Stimulated activated naive CD8-positive, alpha-beta T cell treated with anti-CD3 and anti-CD28 coated beads, Interleukin-15, Interleukin-2, amounts not matched to agents 100 U/mL and 50 U/mL, for 24 hours (primary cell): Measurements from ENCODE around the gene ELOVL2.
"Not testable (repeated sequence)": the region's sequence is repeated elsewhere in the genome, so short reads cannot be mapped to it uniquely, and the experiment has no call there.

Experiments
- ATAC-seq: fragments of 150-1000 bp; cut with Tn5 transposase; one replicate; pipeline ENCODE4 v1.10.0; 2021
- DNase-seq: peaks from one replicate; pipeline ENCODE4 v3.0.0; 2021

Gene ELOVL2

DNA sequence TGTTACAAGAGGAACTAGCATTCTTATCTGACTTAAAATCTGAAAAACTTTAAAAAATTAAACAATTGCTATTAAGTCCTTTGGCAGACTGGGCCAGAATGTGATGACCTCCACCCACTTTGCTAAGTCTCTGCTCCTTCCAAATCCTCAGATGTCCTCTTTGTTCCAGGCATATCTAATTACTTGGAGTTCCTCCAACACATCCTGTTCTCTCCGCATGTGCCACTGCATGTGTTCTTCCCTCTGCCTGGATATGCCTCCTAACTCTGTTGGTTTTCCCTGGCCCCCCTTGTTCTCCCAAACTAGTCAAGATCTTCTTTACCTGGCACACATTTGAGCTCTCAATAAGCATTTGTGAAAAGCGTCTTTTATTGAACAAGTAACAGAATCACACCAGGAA lies 23.1 kb downstream of the ELOVL2 start:
- DNase-seq (no peak), ATAC-seq (no peak)

DNA sequence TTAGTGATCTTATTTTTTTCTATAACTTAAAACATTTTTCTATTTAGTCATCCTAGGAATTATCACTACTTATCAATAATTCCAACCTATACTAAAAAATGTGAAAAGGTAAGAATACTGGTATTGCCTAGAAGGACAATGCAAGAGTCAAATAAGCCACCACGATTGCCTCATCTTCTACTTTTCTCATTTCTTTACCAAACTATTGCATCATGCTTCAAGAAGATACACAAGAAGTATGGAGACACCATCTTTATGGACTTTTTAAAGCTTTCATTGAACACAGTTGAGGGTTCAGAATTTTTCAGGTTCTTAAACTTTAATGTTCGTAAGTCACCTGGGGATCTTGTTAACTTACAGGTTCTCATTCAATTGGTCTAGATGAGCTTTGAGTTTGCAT lies 25.9 kb downstream of the ELOVL2 start:
- ATAC-seq: no peak
- no peak for DNase-seq

DNA sequence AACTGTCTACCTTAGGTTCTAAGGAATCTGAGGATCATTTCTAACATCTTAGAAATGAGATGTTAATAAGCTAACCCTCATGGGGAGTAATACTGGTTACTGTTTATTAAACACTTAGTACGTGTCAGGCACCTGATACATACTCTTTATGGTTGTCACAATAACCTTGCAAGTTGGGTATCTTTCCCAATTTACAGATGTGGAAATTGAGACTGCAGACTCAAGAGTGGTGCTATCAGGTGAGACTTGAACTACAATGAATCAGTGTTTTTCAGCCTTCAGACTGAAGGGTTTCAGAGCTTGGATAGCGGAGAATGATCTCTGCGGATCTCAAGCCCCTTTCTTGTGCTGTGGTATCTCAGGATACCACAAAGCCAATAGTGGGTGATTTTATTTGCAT lies 27.0 kb downstream of the ELOVL2 start:
- DNase-seq (no peak), ATAC-seq (no peak)

DNA sequence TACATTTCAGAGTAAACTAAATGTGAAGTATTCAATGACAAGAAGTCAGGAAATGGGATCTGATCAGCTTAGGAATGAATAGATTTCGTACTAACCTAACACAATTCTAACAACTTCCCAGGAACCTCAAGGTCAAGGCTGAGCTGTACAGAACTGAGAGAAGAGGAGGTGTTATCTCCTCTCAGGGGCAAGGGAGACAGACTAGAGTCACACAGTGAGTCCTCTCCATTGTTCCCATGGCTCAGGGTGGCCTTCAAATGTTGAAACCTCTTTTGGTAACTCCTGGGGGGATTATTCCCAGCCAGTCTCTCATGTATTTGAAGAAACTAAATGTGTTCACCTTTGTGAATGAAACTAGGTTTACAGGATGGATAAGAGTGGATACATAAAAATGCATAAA lies 27.7 kb downstream of the ELOVL2 start:
- ATAC-seq (no peak), DNase-seq (no peak)

DNA sequence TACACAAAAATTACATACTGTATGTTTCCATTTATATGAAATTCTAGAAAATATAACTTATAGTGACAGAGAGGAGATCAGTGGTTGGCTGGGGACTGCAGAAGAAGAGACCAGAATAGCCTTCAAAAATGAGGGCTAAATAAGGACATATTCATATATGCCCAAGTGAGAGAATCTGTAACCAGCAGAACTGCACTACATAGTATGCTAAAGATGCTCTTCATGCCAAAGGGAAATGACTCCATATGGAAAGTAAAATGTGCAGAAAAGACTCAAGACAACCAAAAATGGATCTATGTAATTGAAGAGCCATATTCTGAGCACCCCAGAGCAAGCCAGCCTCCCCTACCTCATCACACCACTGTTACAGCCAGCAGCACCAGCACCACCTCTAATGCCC lies 29.0 kb downstream of the ELOVL2 start:
- ATAC-seq: no peak
- DNase-seq: no peak

DNA sequence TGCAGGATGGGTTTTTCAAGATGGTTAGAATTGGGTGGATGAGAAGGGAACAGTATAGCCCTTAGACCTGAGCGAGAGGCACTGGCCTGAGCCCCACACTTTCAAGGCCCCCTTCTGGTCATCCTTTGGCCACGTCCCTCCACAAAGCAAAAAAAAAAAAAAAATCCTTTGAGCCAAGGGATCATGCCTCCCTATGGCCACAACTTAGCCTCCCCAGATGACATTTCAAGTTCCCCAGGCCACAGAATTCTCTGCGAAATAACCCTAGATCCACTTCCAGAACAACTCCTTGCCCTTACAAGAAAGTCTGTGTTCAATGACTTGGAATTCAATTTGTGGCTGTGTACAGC lies 30.4 kb downstream of the ELOVL2 start:
- ATAC-seq: no peak
- no peak for DNase-seq

DNA sequence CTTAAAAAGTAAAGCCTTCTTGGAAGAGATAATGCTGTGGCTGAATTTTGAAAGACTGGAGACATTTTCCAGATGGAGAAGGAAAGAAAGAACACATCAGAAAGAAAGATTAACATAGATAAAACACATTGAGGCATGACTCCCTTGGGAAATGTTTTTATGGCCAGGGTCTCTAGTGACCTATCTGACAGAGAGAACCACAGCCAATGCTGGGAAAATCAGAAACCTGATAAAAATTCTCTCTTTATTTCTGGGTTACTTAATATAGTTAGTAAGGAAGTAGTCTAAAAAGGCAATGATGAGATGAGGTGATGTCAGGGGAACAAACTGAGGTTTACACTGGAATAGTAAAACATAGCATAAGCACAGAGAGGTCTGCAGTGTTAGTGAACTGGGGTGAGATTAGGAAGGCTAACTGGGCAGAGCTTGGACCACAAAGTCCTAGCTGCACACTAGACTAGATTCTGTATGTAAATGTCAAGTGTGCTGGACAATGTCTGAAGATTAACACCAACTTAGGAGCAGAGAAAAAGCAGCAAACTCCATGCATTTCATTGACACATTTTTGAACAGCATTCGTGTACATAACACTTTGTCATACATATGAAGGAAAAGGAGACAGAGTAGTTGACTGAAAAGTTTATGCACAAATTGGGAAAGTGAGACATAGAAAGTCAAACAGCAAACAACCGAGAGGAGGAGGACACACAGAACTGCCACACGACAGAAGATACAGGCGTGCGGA lies 31.0 kb downstream of the ELOVL2 start:
- ATAC-seq: no peak

DNA sequence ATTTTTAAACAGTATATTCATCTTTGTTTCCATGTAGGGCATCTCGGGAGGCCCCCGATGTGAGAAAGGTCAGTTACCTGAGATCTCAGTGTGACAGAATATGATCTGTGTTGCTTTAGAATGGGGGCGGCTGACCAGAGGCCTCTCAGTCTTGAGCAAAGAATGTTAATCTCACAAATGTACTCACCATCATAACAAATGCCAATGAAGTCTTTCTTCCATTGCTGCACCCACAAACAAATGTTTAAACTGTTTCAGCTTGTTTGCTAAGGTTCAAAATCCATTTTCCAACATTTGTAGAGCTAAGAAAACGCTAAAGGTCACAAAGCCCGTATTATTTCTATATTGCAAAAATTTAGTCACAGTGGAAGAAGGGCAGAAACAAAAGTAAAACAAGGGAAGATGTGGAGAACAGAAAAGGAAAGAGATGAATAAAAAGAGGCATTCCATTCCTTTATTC lies 31.8 kb downstream of the ELOVL2 start:
- DNase-seq (no peak), ATAC-seq (no peak)

More for the DNA sequence above, 31.0 kb downstream of the ELOVL2 start:
- DNase-seq: no peak

DNA sequence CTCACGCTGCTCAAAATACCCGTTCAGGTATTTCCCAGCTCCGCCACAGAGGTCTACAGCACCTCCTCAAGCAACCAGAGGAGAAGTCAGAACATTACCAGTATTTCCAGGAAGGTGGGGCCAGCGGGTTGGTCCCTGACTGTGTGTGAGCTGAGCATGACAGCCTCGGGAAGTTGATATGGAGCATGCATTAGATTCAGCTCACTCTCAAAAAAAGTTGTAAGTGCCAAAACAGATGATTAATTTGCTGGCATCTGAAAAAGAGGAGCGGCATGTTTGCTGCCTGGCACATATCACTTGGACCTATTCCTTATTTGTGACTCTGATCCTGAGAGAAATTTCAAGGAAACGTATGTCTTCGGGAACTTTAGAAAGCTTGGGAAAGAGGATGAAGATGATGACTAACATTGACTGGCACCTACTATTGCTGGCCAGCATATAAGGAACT lies 32.3 kb downstream of the ELOVL2 start:
- no peak for ATAC-seq

DNA sequence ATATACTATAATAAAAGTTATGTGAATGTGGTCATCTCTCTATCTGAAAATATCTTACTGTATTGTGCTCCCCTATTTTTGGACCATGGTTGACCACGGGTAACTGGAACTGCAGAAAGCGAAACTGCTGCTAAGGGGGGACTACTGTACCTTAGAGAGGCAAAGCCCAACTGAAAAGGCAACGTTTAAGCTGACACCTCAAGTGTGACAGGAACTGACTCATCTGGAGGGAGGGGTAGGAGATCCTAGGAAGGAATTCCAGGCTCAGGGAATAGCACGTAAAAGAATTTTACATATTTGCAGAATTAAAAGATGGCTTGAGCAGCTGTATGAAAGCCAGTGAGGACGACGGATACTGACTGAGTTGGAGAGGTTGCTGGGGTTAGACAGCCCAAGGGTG lies 34.8 kb downstream of the ELOVL2 start:
- no peak for DNase-seq

More for the DNA sequence above, 32.3 kb downstream of the ELOVL2 start:
- DNase-seq: no peak

DNA sequence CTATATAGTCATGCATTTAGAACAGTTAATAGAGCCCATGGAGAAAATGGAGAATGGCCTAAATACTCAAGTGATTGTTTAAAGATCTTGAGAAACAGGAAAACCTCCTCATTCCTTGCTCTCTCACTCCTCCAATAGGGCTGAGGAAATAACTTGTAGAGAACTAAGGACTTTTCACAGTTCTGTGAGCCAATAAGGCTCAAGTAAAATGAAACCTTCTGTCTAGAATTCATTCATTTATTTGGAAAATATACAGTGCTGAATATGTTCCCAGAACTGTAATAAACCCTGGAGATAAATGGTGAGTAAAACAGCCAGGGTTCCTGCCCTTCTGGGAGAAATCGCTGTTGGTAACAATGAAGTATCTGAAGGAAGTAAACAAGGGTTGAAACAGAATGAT lies 35.3 kb downstream of the ELOVL2 start:
- DNase-seq: no peak
- ATAC-seq: no peak

More for the DNA sequence above, 34.8 kb downstream of the ELOVL2 start:
- no peak for ATAC-seq

DNA sequence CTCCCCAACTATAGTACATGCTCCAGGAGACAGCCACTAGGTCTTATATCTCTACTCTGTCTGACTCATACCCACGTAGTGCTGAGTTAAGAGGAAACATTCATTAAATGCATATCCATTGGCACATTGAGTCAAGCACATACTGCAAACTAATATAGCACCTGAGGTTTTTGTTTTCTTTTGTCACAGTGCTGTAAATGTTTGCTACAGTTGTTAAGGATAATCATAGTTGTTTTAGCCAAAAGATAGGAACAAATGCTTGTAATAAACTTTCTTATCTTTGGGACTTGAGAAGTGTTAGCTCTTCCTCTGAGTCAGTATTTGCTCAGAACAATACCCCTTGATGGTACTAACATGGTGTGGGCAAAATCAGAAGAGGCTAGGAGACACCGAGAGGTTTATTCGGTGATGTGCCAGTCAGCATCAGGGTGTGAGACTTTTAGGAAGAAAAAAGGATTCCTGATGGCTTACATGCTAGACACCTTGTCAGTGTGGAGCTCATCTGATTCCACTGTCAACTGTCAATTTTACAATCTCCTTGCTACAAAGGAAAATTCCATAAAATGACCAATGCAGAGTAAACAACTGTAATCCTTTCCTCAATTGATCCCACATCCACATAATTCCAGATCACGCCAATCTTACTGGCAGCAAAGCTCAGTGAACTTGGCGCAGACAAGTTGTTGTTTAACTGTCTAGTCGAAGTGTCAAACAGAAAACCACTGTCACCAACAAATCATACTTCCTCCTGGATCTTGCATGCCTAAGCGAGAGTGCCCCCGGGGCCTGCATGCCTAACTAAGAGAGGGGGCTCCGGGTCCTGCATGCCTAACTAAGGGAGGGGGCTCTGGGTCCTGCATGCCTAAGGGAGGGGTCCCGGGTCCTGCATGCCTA lies 36.1 kb downstream of the ELOVL2 start:
- ATAC-seq: no peak
- no peak for DNase-seq

DNA sequence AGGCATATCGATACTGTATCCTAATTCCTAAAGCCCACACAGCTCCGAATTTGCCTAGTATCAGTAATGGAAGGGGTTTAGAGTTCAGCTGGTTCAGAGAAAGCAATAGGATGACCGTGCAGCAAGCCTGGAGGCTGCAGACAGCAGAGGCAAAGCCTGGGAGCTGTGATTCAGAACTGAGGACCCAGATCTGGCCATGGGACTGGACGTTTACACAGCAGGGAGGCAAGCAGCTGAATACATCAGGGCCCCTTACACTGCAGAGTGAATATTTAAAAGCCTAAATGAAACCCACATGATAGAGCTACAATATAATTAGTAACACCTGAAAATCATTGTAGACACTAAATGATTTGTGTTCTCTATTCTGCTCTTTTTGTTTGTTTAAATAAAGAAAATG lies 38.0 kb downstream of the ELOVL2 start:
- ATAC-seq: no peak
- DNase-seq: no peak

DNA sequence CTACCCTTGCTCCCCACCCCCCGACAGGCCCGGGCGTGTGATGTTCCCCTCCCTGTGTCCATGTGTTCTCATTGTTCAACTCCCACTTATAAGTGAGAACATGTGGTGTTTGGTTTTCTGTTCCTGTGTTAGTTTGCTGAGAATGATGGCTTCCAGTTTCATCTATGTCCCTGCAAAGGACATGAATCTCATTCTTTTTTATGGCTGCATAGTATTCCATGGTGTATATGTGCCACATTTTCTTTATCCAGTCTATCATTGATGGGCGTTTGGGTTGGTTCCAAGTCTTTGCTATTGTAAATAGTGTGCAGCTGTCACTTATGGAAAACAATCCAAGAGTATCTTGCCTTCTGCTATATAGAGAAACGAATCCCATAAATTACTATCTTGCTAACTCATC lies 40.8 kb downstream of the ELOVL2 start:
- ATAC-seq, DNase-seq: not testable (repeated sequence)

DNA sequence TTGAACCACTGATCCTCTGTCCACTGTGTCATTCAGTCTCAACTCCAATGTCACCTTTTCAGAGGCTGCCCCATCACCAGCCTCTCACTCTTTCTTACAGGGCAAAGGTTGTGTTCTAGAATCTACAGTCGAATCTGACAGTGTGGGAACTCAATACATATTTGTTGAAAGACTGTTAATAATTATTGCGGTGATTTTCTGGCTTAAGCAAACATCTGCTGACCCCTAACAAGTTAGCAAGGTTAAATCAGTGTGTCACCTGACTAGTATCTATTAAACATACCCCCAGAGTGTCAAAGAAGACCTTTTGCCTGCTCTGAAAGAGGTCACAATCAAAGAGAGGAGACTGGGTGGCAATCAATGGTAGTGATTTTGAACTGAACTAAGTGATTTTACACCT lies 41.9 kb downstream of the ELOVL2 start:
- ATAC-seq (no peak), DNase-seq (no peak)

DNA sequence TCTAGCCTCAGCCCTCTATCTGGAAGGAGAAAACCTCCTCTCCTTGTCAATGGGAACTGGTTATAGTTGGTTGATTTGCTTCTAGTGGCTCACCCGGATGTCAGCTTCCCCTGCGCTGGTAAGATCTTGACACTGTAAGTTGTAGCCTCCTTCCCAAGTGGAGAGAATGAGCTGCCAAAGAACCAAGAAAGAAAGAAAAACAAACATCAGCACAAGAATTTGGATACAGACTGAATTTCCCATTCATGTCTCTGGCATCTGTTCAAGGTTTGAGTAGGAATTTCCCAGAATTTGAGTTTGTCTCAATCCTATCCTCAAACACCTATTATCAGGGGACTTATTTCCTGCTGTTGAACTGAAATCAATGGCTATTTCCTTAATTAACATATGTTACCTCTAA lies 44.1 kb downstream of the ELOVL2 start:
- ATAC-seq (no peak), DNase-seq (no peak)

DNA sequence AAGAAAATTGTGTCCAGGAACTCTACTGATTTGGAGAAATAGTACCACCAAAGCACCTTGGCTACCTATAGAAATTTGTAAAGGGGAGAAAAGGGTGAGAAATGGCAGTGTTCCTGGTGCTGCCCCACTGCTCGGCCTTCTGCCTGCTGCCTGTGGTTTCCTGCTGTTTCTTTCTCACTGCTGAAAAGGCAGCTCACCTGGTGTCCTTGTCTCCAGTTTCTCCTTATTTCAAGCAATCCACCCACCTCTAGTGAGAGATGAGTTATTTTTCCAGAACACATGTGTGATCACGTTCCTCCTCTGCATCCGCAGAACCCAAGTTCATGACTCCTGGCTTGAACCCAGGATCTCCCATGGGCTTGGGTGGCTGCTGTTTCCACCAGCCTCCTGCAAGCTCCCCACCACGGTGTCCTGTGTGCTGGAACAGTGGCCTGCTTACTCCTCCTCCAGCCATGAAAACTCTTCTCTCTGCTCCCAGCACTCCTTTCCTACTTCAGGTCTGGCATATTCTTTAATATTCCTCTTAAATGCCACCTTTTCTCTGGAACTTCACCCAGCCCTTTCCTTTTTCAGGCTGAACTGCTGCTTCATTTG lies 48.9 kb downstream of the ELOVL2 start:
- DNase-seq (no peak), ATAC-seq (no peak)

DNA sequence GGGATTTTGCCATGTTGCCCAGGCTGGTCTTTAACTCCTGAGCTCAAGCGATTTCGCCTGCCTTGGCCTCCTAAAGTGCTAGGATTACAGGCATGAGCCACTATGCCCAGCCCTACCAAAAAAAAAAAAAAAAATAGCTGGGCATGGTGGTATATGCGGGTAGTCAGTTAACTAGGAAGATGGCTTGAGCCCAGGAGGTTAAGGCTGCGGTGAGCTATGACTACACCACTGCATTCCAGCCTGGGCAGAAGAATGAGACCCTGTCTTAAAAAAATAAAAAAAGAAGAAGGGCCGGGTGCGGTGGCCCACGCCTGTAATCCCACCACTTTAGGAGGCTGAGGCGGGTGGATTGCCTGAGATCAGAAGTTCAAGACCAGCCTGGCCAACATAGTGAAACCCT lies 50.2 kb downstream of the ELOVL2 start:
- no peak for ATAC-seq

DNA sequence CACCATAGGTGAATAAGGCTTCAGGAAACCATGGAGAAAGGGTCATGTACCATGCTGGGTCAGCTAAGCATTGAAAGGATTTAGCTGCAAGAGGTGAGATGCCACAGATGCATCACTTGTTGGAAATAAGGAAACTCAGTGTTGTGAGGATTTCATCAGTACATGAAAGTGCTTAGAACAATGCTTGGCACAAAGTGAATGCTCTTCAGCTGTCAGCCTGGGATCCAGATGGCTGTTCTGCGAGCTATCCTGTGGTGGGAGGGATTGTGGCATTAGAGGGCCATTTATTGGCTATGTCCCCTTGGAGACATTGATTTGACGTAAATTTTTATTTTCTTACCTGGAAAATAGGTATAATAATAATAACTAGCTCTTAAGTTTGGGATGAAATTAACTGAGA lies 53.0 kb downstream of the ELOVL2 start:
- no peak for DNase-seq
- no peak for ATAC-seq

More for the DNA sequence above, 50.2 kb downstream of the ELOVL2 start:
- DNase-seq: no peak

DNA sequence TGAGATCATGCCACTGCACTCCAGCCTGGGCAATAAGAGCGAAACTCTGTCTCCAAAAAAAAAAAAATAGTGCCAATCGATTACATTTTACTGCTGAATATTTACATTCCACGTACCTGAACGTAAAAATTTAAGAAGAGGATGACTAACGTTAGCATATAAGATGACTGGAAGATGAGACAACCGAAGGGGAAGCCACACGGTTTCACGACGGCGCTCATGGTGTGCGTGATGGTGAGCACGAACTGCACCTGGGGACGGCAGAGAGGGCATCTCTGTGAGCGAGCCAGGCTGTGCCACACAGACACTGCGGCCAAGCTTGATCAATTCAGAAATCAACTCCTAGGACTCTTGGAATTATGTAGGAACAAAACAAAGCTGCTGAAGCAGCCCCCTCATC lies 54.5 kb downstream of the ELOVL2 start:
- no peak for ATAC-seq
- no peak for DNase-seq

DNA sequence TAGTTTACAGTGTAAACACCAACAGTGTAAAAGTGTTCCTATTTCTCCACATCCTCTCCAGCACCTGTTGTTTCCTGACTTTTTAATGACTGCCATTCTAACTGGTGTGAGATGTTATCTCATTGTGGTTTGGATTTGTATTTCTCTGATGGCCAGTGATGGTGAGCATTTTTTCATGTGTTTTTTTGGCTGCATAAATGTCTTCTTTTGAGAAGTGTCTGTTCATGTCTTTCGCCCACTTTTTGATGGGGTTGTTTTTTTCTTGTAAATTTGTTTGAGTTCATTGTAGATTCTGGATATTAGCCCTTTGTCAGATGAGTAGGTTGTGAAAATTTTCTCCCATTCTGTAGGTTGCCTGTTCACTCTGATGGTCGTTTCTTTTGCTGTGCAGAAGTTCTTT lies 59.1 kb downstream of the ELOVL2 start:
- not testable (repeated sequence) for ATAC-seq, DNase-seq

DNA sequence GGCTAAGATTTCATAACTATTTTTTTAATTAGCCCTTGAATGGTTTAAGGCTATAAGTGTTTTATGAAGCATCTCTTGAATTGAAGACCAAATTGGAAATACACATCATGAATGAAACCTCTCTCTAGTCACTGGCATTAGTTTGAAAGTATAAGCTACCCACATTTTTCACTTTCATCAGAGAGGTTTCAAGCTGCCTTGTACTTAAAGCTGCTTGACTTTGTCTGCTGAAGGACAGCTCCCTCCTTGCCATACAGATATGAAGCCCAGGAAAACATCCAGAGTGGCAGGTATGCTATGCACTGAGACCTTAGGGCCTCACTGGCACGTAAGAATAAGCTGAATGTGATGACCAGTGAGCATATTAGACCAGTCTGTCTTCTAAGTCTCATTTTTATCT lies 62.7 kb downstream of the ELOVL2 start:
- ATAC-seq (no peak), DNase-seq (no peak)

DNA sequence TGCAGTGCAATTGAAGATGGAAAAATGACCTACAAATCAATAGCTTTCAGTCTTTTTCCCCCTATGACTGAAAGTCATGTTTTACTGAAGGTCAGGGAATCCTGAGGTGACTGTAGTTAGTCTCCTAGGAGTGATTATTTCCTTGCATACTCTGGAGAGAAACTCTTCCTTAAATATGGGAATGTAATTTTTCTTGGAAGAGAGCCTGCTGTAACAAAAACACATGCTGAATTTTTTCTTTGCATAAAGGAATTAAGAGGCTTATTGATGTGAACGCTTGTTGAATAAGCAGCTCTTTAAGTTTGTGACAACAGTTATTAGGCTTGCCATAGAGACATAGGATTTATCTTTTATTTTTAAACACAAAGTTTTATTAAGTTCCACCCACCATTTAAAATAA lies 64.5 kb downstream of the ELOVL2 start:
- no peak for DNase-seq
- no peak for ATAC-seq
